Measurements from ENCODE around the gene STK38L.

The STK38L gene

DNA sequence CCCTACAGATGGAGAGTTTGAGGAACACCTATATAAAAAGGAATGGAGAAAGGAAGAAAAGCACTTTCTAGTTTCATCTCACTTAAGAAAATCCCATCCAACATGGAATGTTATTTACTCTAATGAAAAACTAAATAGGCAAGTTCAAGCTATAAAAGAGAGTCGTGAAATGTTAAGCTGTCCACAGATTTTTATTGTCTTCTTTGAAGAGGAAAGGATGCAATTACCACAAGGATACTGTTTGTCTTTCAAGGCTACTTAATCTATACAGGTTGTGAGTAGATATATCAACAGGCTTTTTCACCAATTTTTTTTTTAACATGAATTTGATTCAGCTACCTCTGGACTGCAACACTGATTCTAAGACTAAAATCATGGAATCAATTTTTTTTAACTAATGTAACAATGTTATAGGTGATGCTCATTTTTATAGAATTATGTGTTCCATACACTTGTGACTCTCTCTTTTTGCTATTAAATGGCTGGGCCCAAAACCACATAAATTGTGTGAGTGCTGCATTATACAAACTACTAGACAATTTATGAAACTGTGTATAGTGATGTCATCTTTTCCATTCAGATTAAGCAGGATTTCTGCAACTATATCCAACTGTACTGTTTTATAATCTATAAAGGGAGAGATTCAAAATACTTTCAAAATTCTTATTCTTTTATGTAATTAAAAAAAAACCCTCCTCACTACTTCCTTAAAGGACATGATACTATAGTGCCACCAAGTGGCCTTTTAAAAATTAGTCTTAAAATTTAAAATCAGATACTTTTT, 61.8 kb downstream of the STK38L start:
- Histone ChIP-seq H3K4me1 (ENCODE audit: control insufficient read depth in 1 of 2, insufficient read depth in 2 of 2, low read length in 2 of 2) (no peaks in the 10 kb centered on the region), H3K9ac (ENCODE audit: low read depth in 1 of 2, low read length in 2 of 2) (no peak overlapping the region), H3K4me3 (ENCODE audit: low read depth in 1 of 2, low read length in 2 of 2) (no peak overlapping the region), H3K27me3 (ENCODE audit: control insufficient read depth in 1 of 2, insufficient read depth in 2 of 2, low read length in 2 of 2) (no peaks in the 10 kb centered on the region), H3K27ac (ENCODE audit: low read depth, low read length) (no peak overlapping the region), H3K9me3 (ENCODE audit: control insufficient read depth in 1 of 2, low read length in 2 of 2) (no peaks in the 10 kb centered on the region), H3K36me3 (ENCODE audit: control insufficient read depth in 1 of 2, insufficient read depth in 2 of 2, low read length in 2 of 2) (peaks cover 5 to 18% of the 10 kb centered on the region in 2 donors)

DNA sequence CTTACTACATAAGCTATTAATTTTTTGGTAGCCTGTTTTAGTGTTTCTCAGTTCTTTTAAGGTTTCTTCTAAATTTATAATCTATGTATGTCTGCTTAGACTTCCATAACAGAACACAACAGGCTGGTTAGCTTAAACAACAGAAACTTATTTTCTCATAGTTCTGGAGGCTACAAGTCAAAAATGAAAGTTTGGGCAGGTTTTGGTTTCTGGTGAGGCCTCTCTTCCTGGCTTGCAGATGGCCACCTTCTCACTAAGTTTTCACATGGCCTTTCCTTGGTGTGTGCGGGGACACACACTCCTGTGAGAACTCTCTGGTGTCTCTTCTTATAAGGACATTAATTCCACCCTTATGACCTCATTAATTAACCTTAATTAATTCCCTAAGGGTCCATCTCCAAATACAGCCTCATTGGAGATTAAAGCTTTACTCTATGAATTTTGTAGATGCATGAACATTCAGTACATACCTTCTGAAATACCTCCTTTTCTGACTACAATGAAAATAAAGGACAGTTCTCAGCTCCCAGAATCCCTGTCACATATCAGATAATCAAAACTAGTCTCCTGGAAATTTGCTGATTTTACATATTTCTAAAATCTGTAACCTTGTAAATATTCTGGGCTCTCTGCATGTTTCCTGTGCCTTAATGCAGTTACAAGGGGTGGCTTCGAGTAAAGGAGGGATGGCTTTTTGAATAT, 65.4 kb downstream of the STK38L start:
- Histone ChIP-seq H3K9me3 (ENCODE audit: control insufficient read depth in 1 of 2, low read length in 2 of 2) (no peaks in the 10 kb centered on the region), H3K36me3 (ENCODE audit: control insufficient read depth in 1 of 2, insufficient read depth in 2 of 2, low read length in 2 of 2) (peaks cover 9 to 28% of the 10 kb centered on the region in 2 donors), H3K4me3 (ENCODE audit: low read depth in 1 of 2, low read length in 2 of 2) (no peak overlapping the region), H3K27ac (ENCODE audit: low read depth, low read length) (no peak overlapping the region), H3K27me3 (ENCODE audit: control insufficient read depth in 1 of 2, insufficient read depth in 2 of 2, low read length in 2 of 2) (no peaks in the 10 kb centered on the region), H3K9ac (ENCODE audit: low read depth in 1 of 2, low read length in 2 of 2) (no peak overlapping the region), H3K4me1 (ENCODE audit: control insufficient read depth in 1 of 2, insufficient read depth in 2 of 2, low read length in 2 of 2) (no peaks in the 10 kb centered on the region)

DNA sequence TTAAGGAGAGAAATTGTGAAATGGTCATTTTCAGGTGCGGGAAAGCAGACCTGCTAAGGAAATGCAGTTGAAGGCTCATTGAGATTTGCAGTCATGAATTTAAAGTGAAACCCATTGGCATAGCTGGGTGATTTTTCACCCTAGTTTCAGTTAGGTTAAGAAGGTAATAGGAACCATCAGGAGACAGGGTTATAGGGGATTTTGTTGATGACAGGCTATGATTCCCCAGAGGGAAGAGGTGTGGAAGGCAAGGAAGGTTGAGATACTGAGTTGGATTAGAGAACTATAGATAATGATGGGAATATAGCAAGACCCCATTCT, 65.9 kb downstream of the STK38L start:
- no peaks in the 10 kb centered on the region for H3K4me1 ChIP-seq (ENCODE audit: control insufficient read depth in 1 of 2, insufficient read depth in 2 of 2, low read length in 2 of 2)
- H3K36me3 ChIP-seq (ENCODE audit: control insufficient read depth in 1 of 2, insufficient read depth in 2 of 2, low read length in 2 of 2), result peaks cover 9 to 29% of the 10 kb centered on the region in 2 donors
- no peak overlapping the region for H3K27ac ChIP-seq (ENCODE audit: low read depth, low read length)

DNA sequence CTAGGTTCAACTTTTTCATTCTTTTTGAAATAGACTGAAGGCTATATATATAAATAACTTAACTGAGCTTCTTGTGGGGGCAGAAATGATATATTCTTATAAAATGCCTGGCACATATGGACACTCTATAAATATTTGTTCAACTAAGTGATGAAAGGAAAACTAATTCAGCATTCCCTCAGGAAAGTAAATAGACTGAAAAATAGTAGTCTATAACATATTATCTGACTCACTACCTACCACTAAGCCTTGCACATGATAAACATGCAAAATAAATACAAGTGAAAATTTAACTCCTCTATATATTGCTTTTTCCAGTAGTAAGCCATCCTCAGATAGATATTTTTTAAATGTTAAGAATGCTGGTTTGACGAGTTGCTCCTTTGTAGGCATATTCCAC, 72.9 kb downstream of the STK38L start:
- no peaks in the 10 kb centered on the region for H3K27me3 ChIP-seq (ENCODE audit: control insufficient read depth in 1 of 2, insufficient read depth in 2 of 2, low read length in 2 of 2)
- no peaks in the 10 kb centered on the region for H3K9me3 ChIP-seq (ENCODE audit: control insufficient read depth in 1 of 2, low read length in 2 of 2)
- no peak overlapping the region for H3K4me3 ChIP-seq (ENCODE audit: low read depth in 1 of 2, low read length in 2 of 2)
- no peak overlapping the region for H3K27ac ChIP-seq (ENCODE audit: low read depth, low read length)
- no peaks in the 10 kb centered on the region for H3K4me1 ChIP-seq (ENCODE audit: control insufficient read depth in 1 of 2, insufficient read depth in 2 of 2, low read length in 2 of 2)
- peaks cover 16 to 50% of the 10 kb centered on the region in 2 donors for H3K36me3 ChIP-seq (ENCODE audit: control insufficient read depth in 1 of 2, insufficient read depth in 2 of 2, low read length in 2 of 2)
- H3K9ac ChIP-seq (ENCODE audit: low read depth in 1 of 2, low read length in 2 of 2), result no peak overlapping the region

More for the DNA sequence above, 65.9 kb downstream of the STK38L start:
- Histone ChIP-seq H3K9ac (ENCODE audit: low read depth in 1 of 2, low read length in 2 of 2) (no peak overlapping the region), H3K4me3 (ENCODE audit: low read depth in 1 of 2, low read length in 2 of 2) (no peak overlapping the region), H3K9me3 (ENCODE audit: control insufficient read depth in 1 of 2, low read length in 2 of 2) (no peaks in the 10 kb centered on the region), H3K27me3 (ENCODE audit: control insufficient read depth in 1 of 2, insufficient read depth in 2 of 2, low read length in 2 of 2) (no peaks in the 10 kb centered on the region)

DNA sequence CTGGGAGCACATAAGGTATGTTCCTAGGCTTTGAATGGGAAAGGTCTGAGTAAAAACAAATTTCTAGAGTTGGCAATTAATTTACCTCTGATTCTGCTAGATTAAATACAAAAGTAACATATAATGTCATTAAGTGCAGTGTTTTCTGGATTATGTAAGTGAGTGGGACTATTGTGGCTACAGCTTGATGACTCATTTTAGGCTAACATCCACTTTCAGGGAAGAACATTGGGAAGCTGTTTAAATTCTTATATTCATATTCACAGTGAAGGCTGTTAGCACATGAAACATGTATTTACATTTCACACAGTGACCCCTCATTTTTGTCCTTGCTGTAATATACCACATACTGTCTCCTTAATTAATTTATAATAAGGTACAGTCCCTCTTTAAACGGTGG, 75.3 kb downstream of the STK38L start:
- H3K27ac ChIP-seq (ENCODE audit: low read depth, low read length), result no peak overlapping the region
- H3K4me3 ChIP-seq (ENCODE audit: low read depth in 1 of 2, low read length in 2 of 2), result no peak overlapping the region
- H3K9ac ChIP-seq (ENCODE audit: low read depth in 1 of 2, low read length in 2 of 2), result no peak overlapping the region
- no peaks in the 10 kb centered on the region for H3K27me3 ChIP-seq (ENCODE audit: control insufficient read depth in 1 of 2, insufficient read depth in 2 of 2, low read length in 2 of 2)
- peaks cover 27 to 53% of the 10 kb centered on the region in 2 donors for H3K36me3 ChIP-seq (ENCODE audit: control insufficient read depth in 1 of 2, insufficient read depth in 2 of 2, low read length in 2 of 2)
- no peaks in the 10 kb centered on the region for H3K9me3 ChIP-seq (ENCODE audit: control insufficient read depth in 1 of 2, low read length in 2 of 2)
- H3K4me1 ChIP-seq (ENCODE audit: control insufficient read depth in 1 of 2, insufficient read depth in 2 of 2, low read length in 2 of 2), result no peaks in the 10 kb centered on the region

DNA sequence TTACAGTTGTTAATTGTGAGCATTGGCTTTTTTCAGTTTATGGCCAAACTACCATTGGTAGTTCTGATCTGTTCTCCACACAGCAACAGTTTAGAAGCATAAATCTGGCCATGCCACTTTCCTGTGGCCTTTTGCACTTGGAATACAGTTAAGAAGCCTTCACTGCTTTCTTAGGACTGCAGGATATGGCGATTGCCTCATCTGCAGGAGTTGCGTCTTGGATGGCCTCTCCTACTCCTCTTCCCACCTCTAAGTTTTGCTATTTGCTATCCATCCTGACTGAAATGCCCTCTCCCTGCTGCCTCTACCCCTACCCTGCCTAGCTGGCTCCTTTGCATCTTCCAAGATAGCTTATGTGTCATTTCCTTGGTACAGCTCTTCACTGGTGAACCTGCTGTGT, 75.8 kb downstream of the STK38L start:
- H3K27ac ChIP-seq (ENCODE audit: low read depth, low read length), result no peak overlapping the region
- no peaks in the 10 kb centered on the region for H3K27me3 ChIP-seq (ENCODE audit: control insufficient read depth in 1 of 2, insufficient read depth in 2 of 2, low read length in 2 of 2)
- H3K4me3 ChIP-seq (ENCODE audit: low read depth in 1 of 2, low read length in 2 of 2), result no peak overlapping the region
- H3K9me3 ChIP-seq (ENCODE audit: control insufficient read depth in 1 of 2, low read length in 2 of 2), result no peaks in the 10 kb centered on the region
- H3K4me1 ChIP-seq (ENCODE audit: control insufficient read depth in 1 of 2, insufficient read depth in 2 of 2, low read length in 2 of 2), result no peaks in the 10 kb centered on the region
- H3K36me3 ChIP-seq (ENCODE audit: control insufficient read depth in 1 of 2, insufficient read depth in 2 of 2, low read length in 2 of 2), result peaks cover 27 to 51% of the 10 kb centered on the region in 2 donors
- H3K9ac ChIP-seq (ENCODE audit: low read depth in 1 of 2, low read length in 2 of 2), result no peak overlapping the region

DNA sequence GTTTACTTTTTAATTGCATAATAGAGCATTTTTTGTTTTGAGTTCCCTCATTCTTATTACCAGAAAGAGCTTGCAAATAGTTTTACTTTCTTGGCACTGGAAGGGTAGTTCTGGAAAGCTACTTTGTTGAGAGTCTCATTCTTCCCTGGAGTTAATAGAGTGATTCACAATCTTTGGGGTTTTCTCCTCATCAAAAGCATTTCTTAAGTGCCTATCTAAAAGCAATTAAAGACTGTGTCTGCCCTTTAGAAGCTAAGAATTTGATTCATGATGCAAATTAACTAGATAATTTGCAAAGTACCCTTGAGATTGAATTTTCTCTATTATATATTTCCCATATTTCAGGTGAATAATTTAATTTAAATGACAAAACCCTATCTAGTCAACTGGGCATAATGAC, 80.4 kb downstream of the STK38L start:
- Histone ChIP-seq H3K9ac (ENCODE audit: low read depth in 1 of 2, low read length in 2 of 2) (no peak overlapping the region), H3K27ac (ENCODE audit: low read depth, low read length) (no peak overlapping the region), H3K4me1 (ENCODE audit: control insufficient read depth in 1 of 2, insufficient read depth in 2 of 2, low read length in 2 of 2) (no peaks in the 10 kb centered on the region), H3K36me3 (ENCODE audit: control insufficient read depth in 1 of 2, insufficient read depth in 2 of 2, low read length in 2 of 2) (peaks cover 16 to 37% of the 10 kb centered on the region in 2 donors), H3K27me3 (ENCODE audit: control insufficient read depth in 1 of 2, insufficient read depth in 2 of 2, low read length in 2 of 2) (no peaks in the 10 kb centered on the region), H3K4me3 (ENCODE audit: low read depth in 1 of 2, low read length in 2 of 2) (no peak overlapping the region), H3K9me3 (ENCODE audit: control insufficient read depth in 1 of 2, low read length in 2 of 2) (no peaks in the 10 kb centered on the region)

DNA sequence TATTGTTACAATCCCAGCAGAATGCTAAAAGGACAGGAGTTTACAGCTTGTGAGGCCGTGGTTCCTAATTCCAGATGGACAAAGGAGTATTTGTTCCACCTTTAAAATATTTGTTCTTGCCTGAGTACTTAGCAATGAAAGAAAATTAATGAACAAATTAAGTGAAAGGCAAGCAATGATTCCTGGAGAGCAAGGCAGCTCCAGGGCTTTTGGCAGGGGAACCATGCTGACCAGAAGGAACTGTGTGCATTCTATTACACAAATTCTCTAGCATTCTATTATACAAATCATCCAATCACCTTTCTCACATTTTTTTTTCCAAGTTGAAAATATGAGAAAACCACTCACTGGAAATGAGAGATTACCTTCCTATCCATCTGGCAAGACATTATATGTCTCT, 86.8 kb downstream of the STK38L start:
- Histone ChIP-seq H3K4me3 (ENCODE audit: low read depth in 1 of 2, low read length in 2 of 2) (no peak overlapping the region), H3K4me1 (ENCODE audit: control insufficient read depth in 1 of 2, insufficient read depth in 2 of 2, low read length in 2 of 2) (peaks cover 18 to 23% of the 10 kb centered on the region in 2 donors), H3K9ac (ENCODE audit: low read depth in 1 of 2, low read length in 2 of 2) (no peak overlapping the region), H3K27ac (ENCODE audit: low read depth, low read length) (no peak overlapping the region), H3K9me3 (ENCODE audit: control insufficient read depth in 1 of 2, low read length in 2 of 2) (no peaks in the 10 kb centered on the region), H3K27me3 (ENCODE audit: control insufficient read depth in 1 of 2, insufficient read depth in 2 of 2, low read length in 2 of 2) (peaks cover 4 to 5% of the 10 kb centered on the region in 2 donors), H3K36me3 (ENCODE audit: control insufficient read depth in 1 of 2, insufficient read depth in 2 of 2, low read length in 2 of 2) (peaks cover 0 to 6% of the 10 kb centered on the region in 2 donors)

DNA sequence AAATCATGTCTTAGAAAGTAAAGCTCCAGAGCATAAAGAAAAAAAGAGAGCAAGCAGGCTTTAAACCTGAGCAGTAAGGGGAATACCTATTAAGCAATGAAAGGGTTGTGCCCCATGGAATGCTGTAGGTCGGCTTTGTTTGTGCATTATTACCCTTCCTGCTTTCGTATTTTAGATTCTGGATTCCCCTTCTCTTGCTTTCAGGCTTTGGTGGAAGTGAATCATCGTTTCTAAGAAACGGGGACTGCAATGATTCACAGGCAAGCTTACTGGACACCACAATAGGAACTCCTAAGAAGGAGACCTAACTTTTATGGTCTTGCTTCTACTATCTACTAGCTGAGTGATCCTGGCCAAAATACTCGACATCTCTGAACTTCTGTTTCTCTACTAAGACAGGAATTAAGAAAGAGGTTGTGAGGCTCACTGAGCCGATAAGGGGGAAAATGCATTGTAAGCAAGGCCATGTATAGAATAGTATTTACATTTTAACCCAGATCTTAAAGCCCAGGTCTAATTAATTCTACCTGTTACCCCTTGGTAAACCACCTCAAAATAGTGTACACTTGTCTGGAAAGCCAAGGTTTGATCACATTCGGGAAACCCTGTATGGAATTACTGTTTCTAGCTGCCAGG, 87.3 kb downstream of the STK38L start:
- Histone ChIP-seq H3K9me3 (ENCODE audit: control insufficient read depth in 1 of 2, low read length in 2 of 2) (no peaks in the 10 kb centered on the region), H3K4me3 (ENCODE audit: low read depth in 1 of 2, low read length in 2 of 2) (no peak overlapping the region), H3K27ac (ENCODE audit: low read depth, low read length) (no peak overlapping the region), H3K27me3 (ENCODE audit: control insufficient read depth in 1 of 2, insufficient read depth in 2 of 2, low read length in 2 of 2) (peaks cover 4 to 5% of the 10 kb centered on the region in 2 donors), H3K4me1 (ENCODE audit: control insufficient read depth in 1 of 2, insufficient read depth in 2 of 2, low read length in 2 of 2) (peaks cover 18 to 27% of the 10 kb centered on the region in 2 donors), H3K9ac (ENCODE audit: low read depth in 1 of 2, low read length in 2 of 2) (no peak overlapping the region), H3K36me3 (ENCODE audit: control insufficient read depth in 1 of 2, insufficient read depth in 2 of 2, low read length in 2 of 2) (peaks cover 0 to 6% of the 10 kb centered on the region in 2 donors)

DNA sequence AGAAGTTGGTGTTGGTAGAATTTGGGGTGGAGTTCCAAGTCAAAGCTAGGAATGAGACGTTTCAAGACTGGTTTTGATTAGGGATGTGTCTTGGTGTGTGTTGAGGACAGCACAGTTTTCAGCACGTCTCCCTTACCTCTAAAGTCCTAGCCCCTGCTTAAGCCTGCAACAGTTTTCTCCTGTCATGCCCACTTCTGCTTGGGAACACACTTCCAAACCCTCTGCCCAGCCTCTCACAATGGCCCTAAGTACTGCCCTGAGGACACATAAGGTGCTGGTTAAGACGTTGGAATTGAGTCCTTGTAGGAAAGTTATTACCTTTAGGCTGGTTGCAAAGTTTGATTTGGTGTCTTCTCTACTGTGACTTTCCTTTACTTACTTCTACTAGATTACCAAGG, 87.8 kb downstream of the STK38L start:
- Histone ChIP-seq H3K4me3 (ENCODE audit: low read depth in 1 of 2, low read length in 2 of 2) (peak overlapping the region; percentile 80 to 82), H3K27ac (ENCODE audit: low read depth, low read length) (no peak overlapping the region), H3K27me3 (ENCODE audit: control insufficient read depth in 1 of 2, insufficient read depth in 2 of 2, low read length in 2 of 2) (peaks cover 4 to 5% of the 10 kb centered on the region in 2 donors), H3K36me3 (ENCODE audit: control insufficient read depth in 1 of 2, insufficient read depth in 2 of 2, low read length in 2 of 2) (peaks cover 0 to under 1% of the 10 kb centered on the region in 2 donors), H3K9me3 (ENCODE audit: control insufficient read depth in 1 of 2, low read length in 2 of 2) (no peaks in the 10 kb centered on the region), H3K4me1 (ENCODE audit: control insufficient read depth in 1 of 2, insufficient read depth in 2 of 2, low read length in 2 of 2) (peaks cover 18 to 27% of the 10 kb centered on the region in 2 donors), H3K9ac (ENCODE audit: low read depth in 1 of 2, low read length in 2 of 2) (no peak overlapping the region)

All from duodenal mucosa (tissue), 2 donors.